Activated CD4-positive, alpha-beta T cell treated with anti-CD3 and anti-CD28 coated beads, Interleukin-2, amount 50 U/mL, for 48 hours (primary cell): ENCODE results near the gene KRTAP12-4.
A peak's percentile ranks its signal among the peaks of the same experiment; 100 is the strongest.
"Not testable (repeated sequence)": the region's sequence is repeated elsewhere in the genome, so short reads cannot be mapped to it uniquely, and the experiment has no call there.

Source experiments
- DNase-seq, 2 experiments: peaks; one replicate each; pipeline ENCODE4 v3.0.0-alpha.2; 2020

The KRTAP12-4 gene

DNA sequence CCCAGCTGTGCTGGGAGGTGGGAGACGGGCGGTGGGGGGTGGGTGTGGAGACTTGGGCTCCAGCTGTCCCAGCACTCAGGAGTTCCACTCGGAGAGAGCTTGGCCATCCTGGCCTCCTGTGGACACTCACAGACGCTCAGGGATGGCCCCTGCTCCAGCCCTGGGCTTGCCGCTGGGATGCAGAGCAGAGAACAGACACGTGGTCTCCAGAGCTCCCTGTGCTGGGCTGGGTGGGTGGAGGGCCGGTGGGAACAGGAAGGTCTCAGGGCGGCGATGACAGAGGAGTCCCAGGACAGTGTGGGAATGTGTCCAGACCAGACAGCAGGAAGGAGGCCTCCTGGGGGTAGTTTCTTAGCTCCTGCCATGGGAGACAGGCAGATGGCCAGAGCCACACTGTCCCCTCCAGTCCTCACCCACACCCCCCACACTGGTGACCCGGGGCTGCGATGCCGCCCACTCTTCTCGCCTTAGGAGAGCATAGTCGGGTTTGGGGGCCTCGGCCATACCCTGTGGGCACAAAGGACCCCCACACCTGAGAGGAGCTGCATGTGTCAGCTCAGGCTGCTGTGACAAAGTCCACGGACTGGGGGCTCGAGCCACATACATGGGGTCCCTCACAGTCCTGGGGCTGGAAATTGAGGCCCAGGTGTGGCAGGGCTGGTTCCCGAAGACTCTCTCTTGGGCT lies 25.6 kb downstream of the KRTAP12-4 start:
- no peak for DNase-seq

DNA sequence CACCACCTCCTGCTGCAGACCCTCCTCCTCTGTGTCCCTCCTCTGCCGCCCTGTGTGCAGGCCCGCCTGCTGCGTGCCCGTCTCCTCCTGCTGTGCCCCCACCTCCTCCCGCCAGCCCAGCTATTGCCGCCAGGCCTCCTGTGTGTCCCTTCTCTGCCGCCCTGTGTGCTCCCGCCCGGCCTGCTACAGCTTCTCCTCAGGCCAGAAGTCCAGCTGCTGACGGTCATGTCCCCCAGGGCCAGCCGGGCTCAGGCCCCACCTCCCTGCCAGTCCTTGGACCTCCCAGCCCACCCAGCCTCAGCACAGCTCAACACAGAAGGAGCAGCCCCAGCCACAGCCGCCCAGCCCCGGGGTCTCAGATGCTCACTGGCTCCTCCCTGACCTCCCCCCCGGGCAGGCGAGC lies 26.6 kb downstream of the KRTAP12-4 start:
- DNase-seq: not testable (repeated sequence)

GRCh38 chr21:44627181-44627822 lies 27.2 kb downstream of the KRTAP12-4 start:
- not testable (repeated sequence) for DNase-seq

GRCh38 chr21:44626673-44627143 lies 27.8 kb downstream of the KRTAP12-4 start, which contains the start of gene KRTAP10-9:
KRTAP10-9 (plus strand) TSS chr21:44627093; CDS start chr21:44627172, 79 bp downstream.
- no peak for DNase-seq

DNA sequence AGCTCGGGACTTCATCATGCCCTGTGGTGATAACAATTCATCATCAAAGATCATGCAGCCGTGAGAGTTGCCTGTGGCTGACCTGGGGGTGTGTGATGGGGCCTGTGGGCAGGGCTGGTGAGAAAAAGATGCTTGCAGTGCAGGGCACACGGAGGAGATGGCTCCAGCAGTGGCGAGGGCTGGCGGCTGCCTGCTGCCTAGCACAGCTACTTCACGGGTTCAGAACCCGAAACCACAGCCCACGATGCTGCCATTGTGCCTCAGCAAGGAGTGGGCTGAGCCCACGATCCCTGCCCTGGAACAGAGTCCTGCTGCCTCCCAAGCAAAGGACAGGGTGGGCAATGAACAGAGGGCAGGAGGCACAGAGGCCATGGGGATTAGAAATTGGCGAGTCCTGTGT lies 28.2 kb downstream of the KRTAP12-4 start:
- no peak for DNase-seq

DNA sequence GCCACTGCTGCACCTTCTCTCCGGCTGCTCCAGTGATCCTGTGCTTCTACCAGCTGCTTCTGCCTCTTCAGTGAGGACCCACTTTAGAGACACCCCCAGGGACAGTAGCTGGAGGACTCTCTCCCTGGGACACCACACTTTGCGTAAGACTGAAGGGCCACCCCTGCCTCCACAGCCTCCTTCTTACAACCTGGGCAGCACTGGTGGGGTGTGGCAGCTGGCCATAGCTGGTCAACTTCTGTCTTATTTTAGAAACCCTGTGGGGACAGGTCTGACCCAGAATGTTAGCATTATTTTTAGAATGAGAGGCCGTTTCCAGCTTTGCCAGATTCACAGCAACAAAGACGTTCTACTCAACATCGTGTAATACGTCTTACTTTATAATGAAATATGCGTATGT lies 28.7 kb downstream of the KRTAP12-4 start:
- DNase-seq: no peak

GRCh38 chr21:44623575-44623974 lies 30.9 kb downstream of the KRTAP12-4 start:
- DNase-seq: no peak

DNA sequence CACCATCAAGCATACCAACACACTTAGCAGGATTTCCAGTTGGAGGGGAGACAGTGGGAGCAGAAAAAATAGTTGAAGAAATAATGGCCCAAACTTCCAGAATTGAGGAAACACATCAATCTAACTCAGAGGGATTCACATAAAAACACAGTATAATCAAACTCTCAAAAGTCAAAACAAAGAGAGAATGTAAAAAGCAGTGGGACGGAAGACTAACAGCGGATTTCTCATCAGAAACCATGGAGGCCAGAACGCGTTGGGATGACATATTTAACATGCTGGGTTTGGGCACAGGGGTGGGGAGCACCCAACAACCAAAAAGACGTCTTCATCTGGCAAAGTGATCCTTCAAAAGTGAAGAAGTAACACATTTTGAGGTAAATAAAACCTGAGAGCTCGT lies 34.6 kb downstream of the KRTAP12-4 start:
- no peak for DNase-seq

DNA sequence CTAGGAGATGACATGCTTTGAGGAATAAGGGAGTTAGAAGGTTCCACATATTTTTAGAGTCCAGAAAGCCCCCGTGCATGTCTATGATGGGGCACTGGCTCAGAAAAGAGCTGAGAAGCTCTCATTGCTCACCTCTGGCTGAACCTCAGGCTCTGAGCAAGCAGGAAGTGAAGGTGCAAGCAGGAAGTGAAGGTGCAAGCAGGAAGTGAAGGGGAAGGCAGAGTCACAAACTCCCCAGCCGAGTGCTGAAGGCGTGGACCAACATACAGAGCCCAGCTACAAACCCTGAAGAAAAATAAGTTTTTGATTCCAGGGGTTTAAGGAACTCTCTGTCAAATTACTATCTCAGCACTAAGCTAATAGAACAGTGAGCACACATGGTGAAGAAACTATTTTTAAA lies 35.5 kb downstream of the KRTAP12-4 start:
- DNase-seq: peak; percentile 37 to 50

- DNase-seq: peak; percentile 16 to 22
Measured at GRCh38 chr21:44618504-44618903, 36.0 kb downstream of the KRTAP12-4 start.

DNA sequence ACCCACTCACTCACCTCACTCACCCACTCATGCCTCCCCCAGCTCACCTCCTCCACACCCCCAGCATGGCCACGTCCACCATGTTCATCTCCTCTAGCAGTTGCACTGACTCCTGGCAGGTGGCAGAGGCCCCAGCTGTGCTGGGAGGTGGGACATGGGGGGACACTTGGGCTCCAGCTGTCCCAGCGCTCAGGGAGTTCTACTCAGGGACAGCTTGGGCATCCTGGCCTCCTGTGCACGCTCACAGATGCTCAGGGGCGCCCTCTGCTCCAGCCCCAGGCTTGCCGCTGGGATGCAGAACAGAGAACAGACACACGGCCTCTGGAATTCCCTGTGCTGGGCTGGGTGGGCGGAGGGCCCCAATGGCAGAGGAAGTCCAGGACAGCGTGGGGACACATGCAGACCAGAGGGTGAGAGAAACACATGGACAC lies 37.4 kb downstream of the KRTAP12-4 start:
- DNase-seq: no peak

GRCh38 chr21:44616591-44616926 lies 37.9 kb downstream of the KRTAP12-4 start:
- no peak for DNase-seq

DNA sequence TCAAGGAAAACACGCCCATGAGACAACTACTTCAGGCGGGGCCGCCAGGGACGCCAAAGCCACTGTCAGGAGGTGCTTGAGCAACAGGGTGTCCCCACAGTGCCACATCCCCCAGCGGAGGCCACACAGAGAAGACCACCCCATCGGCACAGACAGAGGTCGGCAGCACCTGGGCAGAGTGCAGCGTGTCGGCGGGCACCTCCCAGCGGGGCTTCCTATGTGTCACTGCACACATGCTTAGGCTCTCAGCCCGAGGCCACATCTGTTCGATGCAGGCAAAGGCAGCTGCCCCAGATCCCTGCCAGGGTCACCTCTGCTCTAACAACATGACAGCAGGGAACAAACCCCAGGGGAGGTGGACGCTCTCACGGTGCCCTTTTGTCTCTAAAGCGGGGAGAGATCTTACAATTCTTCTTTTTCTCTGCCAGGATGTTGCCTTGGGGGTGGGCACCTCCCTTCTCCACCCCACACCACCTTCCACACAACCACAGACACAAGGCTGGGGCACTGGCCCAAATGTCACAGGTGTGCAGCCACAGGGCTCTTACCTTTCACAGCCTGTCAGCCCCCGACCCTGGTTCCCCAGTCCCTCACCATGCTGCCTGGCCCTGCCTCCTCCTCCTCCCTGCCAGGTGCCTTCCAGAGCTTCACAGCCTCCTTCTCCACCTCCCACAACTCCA lies 38.4 kb downstream of the KRTAP12-4 start:
- DNase-seq: no peak

DNA sequence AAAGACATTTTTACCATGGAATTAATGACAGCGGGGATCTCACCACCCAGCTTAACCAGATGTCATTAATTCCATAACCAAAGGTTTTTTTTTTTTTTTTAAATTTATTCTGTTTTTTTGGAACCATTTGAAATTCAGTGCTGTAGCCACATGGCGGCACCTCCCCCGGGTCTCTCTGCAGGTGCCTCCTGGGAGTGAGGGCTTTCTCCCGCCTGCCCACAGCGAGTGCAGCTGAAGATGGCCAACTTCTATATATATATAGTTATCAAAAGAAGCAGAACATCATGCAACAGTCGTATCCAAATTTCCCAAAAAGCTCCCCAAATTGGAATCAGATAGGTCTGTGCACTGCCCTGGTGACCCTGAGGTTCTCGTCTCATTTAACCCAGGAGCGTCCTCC lies 39.0 kb downstream of the KRTAP12-4 start:
- no peak for DNase-seq

DNA sequence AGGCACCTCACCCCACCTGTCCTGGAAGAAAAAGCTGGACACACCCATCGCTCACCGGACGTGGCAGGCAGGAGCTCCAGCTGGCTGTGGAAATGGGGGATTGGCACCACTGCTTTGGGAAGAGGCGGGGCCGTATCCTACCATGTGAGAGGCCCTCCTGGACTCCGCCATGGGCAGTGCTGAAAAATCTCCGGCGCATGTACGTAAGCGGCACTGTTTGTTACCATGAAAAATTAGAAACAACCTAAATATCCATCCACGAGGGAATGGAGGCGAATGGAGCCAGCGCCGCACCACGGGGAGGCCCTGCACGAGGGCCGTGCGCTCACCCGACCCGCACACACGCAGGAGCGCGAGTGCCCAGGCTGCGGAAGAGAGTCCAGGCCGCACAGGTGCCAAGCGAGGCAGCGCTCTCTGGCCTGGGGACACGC lies 39.5 kb downstream of the KRTAP12-4 start:
- DNase-seq: no peak

- no peak for DNase-seq
Measured at GRCh38 chr21:44614161-44614631, 40.3 kb downstream of the KRTAP12-4 start.

DNA sequence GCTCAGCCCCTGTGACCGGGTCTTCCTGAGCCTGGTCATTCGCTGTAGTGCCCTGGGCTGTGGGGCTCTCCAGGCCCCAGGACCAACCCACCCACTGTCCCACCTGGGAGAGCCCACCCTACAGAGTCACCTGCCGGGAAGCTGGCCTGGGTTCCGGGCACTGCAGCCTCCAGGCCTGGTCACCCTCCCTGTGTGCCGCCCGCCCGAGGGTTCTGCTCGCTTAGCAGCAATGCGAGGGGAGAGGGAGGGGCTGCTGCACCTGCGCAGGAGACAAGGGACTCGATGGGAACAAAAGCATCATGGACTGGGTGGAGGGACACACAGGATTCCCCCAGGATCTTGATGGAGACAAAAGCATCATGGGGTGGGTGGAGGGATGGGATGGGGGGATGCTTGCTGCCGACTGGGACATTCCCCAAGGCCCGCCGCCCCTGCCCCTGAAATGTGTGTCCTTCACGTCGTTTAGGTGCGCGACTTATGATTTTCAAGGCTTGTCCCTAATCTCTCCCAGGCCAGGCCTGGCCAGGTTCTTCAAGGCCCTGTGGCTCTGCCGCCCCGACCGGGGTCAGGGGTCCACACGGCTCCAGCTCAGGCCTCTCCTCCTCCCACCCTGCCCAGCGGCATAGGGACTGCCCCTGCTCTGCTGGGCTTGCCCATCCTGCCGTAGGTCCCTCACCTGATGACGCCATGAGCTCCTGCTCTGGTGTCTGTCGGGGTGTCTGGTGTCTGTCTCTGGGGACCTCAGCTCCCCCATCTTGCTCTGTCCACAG lies 40.9 kb downstream of the KRTAP12-4 start:
- DNase-seq: no peak

GRCh38 chr21:44612669-44613229 lies 41.7 kb downstream of the KRTAP12-4 start:
- DNase-seq: no peak

GRCh38 chr21:44612029-44612486 lies 42.4 kb downstream of the KRTAP12-4 start, which contains the start of gene KRTAP10-8:
KRTAP10-8 (plus strand) TSS chr21:44612079; CDS start chr21:44612101, 22 bp downstream.
- DNase-seq: no peak

DNA sequence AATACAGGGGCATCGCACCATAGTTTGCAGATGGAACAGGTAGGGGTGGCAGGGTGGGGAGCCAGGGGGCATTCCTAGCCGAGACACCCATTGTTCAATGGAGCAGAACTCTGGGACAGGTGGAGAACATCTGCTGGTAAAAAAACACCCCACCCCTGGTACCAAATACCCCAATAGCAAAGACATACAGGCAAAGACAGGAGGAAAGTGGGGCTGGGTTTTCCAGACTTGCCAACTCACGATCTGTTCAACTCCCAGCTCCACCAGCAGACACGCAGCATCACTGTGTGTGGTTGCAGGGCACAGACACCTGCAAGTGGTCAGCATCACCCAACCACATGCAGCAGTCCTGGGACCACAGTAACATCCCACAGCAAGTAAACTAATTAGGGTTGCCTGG lies 42.9 kb downstream of the KRTAP12-4 start:
- no peak for DNase-seq

DNA sequence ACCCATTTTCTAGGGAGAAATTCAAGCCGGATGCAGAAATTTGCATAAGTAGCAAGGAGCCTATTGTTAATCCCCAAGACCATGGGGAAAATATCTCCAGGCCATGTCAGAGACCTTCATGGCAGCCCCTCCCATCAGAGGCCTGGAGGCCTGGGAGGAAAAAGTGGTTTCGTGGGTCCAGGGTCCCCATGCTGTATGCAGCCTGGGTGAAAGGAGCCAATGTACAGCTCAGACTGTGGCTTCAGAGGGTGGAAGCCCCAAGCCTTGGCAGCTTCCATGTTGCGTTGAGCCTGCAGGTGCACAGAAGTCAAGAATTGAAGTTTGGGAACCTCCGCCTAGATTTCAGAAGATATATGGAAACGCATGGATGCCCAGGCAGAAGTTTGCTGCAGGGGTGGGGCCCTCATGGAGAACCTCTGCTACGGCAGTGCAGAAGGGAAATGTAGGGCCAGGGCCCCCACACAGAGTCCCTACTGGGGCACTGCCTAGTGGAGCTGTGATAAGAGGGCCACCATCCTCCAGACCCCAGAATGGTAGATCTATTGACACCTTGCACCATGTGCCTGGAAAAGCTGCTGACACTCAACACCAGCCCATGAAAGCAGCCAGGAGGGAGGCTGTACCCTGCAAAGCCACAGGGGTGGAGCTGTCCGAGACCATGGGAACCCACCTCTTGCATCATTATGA lies 44.2 kb downstream of the KRTAP12-4 start:
- not testable (repeated sequence) for DNase-seq

GRCh38 chr21:44609193-44609592 lies 45.3 kb downstream of the KRTAP12-4 start:
- DNase-seq: no peak
